Stomach (tissue), 4 donors: Measurements from ENCODE around the gene TCF12.

ENCODE experiments used
- CTCF ChIP-seq, 7 experiments: fragments of 450-650 bp in 4 of 7; fragments of 200-600 bp in 3 of 7; sonication (generic) in 3 of 7; IDR thresholded peaks; one replicate each; pipeline ENCODE4 v1.5.1; 2016 to 2019; ENCODE audit warnings: antibody characterized with exemption in 7 of 7, control low read depth in 2 of 7, mild to moderate bottlenecking in 1 of 7
- POLR2A ChIP-seq, 4 donors: fragments of 450-650 bp; IDR thresholded peaks; one replicate each; pipeline ENCODE4 v1.6.1; 2016; ENCODE audit warnings: antibody characterized with exemption in 4 of 4, control low read depth in 2 of 4, mild to moderate bottlenecking in 1 of 4, moderate library complexity in 1 of 4
- POLR2AphosphoS5 ChIP-seq, 3 donors: sonication (generic); formaldehyde crosslinking; IDR thresholded peaks; one replicate each; pipeline ENCODE4 v1.6.1; 2016; ENCODE audit warnings: antibody characterized with exemption in 3 of 3

GRCh38 chr15:57280464-57280863 lies 362.0 kb downstream of the TCF12 start:
- no peak for TF ChIP-seq CTCF (IDR thresholded peaks at IDR 0.05)
- no peak for TF ChIP-seq POLR2A (IDR thresholded peaks at IDR 0.05)
- TF ChIP-seq POLR2AphosphoS5 (IDR thresholded peaks at IDR 0.05): no peak
